ENCODE measurements around the gene GGA1.
"Not testable (repeated sequence)": the region's sequence is repeated elsewhere in the genome, so short reads cannot be mapped to it uniquely, and the experiment has no call there.

GGA1 gene

GRCh38 chr22:37591823-37592404, 16.7 kb upstream of the GGA1 start:
- TF ChIP-seq CTCF (conservative IDR thresholded peaks at IDR 0.05; ENCODE audit: low read depth, low read length): no peak
- no peak for DNase-seq (ENCODE audit: low read depth)
- H3K4me3 ChIP-seq (ENCODE audit: low read depth, low read length): no peak overlapping the region

- no peak for DNase-seq (ENCODE audit: low read depth)
- TF ChIP-seq CTCF (conservative IDR thresholded peaks at IDR 0.05; ENCODE audit: low read depth, low read length): no peak
- H3K4me3 ChIP-seq (ENCODE audit: low read depth, low read length): no peak overlapping the region
These were observed 14.4 kb upstream of the GGA1 start for GRCh38 chr22:37594237-37594636.

DNA sequence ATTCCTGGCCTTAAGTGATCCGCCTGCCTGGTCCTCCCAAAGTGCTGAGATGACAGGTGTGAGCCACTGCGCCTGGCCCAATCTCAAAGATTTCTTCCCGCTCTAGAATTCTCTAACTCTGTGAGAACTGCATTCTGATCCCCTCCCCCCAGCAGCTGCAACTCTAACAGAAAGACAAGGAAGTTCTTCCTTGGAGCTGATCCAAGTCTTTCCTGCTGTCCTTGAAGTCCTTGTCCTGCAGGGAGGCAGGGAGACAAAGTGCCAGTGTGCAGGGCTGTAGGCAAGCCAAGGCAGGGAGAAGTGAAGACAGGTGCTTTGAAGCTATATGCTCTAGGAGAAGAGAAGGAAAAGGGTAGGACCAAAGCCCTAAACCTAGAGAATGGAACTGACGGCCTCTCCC, 9.5 kb upstream of the GGA1 start:
- DNase-seq (ENCODE audit: low read depth): no peak
- H3K4me3 ChIP-seq (ENCODE audit: low read depth, low read length): no peak overlapping the region
- TF ChIP-seq CTCF (conservative IDR thresholded peaks at IDR 0.05; ENCODE audit: low read depth, low read length): no peak

- H3K4me3 ChIP-seq (ENCODE audit: low read depth, low read length): no peak overlapping the region
- TF ChIP-seq CTCF (conservative IDR thresholded peaks at IDR 0.05; ENCODE audit: low read depth, low read length): no peak
- DNase-seq (ENCODE audit: low read depth): no peak
These were observed 7.5 kb upstream of the GGA1 start for GRCh38 chr22:37601203-37601539.

GRCh38 chr22:37601540-37602442, 6.8 kb upstream of the GGA1 start:
- H3K4me3 ChIP-seq (ENCODE audit: low read depth, low read length): no peak overlapping the region
- peak; percentile 66 for DNase-seq (ENCODE audit: low read depth)
- no peak for TF ChIP-seq CTCF (conservative IDR thresholded peaks at IDR 0.05; ENCODE audit: low read depth, low read length)

- DNase-seq (ENCODE audit: low read depth); H3K4me3 ChIP-seq (ENCODE audit: low read depth, low read length): not testable (repeated sequence)
These were observed 5.9 kb upstream of the GGA1 start for GRCh38 chr22:37602546-37603277.

DNA sequence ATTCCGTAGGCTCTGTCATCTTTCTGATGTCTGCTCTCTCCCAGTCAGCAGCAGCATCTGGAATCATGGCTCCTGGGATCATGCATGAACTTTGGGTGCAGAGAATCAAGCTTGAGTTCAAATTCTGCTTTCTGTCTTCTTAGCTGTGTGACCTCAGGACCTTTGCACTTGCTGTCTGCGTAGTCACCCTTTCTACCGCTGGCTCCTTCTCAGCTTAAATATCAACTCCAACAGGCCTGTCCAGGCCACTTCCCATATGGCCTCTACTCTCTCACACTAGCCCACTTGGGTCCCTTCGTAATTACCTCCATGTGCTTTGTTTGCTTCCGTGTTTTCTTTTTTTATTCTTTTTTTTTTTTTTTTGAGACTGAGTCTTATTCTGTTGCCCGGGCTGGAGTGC, 4.6 kb upstream of the GGA1 start:
- TF ChIP-seq CTCF (conservative IDR thresholded peaks at IDR 0.05; ENCODE audit: low read depth, low read length): no peak
- DNase-seq (ENCODE audit: low read depth): no peak
- H3K4me3 ChIP-seq (ENCODE audit: low read depth, low read length): no peak overlapping the region

All from choroid plexus epithelial cell (primary cell).